ENCODE measurements around the gene CGREF1.

CGREF1 gene

GRCh38 chr2:27071277-27071989 is 47.5 kb downstream of the CGREF1 start, which contains the start of gene OST4:
Gene OST4, minus strand, starts transcription at chr2:27071654.
- peak; percentile 81 for DNase-seq

DNA sequence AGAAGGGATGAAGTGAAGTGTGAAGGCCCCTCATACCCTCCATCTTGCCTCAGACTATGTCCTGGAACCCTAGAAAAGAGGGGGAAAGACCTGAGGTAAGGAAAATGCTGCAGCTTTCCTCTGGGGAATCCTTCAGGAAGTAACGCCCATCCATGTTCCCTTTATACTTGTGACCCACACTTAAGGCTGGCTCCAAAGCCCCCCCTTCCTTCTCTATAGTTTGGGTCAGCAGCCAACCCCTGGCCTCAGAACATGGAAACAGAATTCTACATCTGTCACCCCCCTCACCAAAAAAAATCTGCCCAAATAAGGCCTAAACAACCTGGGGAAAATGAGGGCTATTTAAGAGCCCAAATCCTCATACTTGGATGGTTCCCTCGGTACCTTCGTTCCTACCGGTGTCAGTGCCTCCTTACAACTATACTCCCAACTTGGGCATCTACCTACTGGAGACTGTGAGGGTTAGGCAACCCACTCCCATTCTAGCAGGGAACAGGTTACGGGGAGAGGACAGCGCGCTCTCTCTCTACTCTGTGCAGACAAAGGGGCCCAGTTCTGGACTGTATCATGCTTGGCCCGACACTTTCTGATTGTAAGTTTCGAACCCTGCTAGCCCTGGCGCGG is 48.2 kb downstream of the CGREF1 start:
- no peak for DNase-seq

DNA sequence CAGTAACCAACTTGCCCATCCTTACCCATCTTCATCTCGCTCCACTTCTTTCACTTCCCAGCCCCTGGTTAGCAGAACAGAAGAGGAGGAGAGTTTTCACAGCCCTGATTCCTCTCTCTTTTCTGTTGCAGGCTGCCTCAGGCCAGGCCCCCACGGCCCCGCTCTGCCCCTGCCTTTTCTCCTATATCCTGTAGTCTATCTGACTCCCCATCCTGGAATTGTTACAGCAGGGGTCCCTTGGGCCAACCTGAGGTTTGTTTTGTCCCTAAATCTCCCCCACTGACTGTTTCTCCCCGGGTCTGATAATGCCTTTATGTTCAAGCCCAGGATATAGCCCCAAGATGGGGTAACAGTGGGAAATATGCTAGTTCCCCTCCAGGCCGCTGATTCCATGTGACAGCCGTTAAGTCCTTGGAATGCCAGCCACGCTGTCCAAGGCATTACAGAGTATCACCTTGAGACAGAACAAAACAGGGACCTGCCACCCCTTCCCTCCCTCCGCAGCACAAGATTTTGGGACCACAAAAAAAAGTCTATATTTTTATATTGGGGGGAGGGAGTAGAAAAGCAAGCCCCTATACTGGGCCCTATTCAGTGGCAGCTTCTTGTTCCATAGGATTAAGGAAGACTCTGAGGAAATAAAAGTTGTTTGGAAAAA is 48.8 kb downstream of the CGREF1 start:
- no peak for DNase-seq

DNA sequence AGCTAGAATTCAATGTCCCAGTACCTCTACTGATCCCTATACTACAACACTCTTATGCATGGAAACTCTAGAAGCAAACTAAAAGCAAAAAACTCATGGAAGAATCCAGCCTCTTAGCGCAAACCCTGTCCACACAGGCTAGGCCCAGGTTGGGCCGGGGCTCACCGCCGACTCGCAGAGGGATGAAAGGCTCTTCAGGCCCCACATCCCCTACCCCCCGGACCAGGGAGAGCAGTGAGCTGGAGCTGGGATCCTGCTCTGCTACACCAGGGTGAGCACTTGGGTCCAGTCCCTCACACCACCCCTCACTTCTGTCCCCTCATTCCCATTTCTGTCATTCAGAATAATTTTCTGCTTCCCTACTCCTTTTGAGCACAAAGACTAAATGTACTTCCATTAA is 49.5 kb downstream of the CGREF1 start:
- no peak for DNase-seq

GRCh38 chr2:27067385-27067784 is 51.5 kb downstream of the CGREF1 start:
- no peak for DNase-seq

GRCh38 chr2:27065128-27065527 is 53.8 kb downstream of the CGREF1 start:
- no peak for DNase-seq

DNA sequence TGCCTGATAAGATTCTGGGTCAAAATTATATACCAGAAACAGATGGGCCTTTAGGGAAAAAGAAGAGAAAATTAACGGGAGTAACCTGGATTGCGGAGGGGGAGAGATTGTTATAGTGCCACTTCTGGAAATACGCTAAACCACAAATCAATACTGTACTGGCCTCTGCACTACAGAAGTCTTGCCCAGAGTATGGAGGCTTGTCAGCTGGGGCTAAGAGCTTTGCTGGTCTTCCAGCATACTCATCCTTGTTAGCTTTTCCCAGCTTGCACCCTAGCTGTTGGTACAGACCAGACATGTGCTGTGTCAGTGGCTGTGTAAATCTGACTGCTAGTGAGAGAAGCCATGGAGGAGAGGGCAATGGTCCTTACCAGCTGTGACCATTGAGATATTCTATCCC is 58.6 kb downstream of the CGREF1 start:
- DNase-seq: no peak

DNA sequence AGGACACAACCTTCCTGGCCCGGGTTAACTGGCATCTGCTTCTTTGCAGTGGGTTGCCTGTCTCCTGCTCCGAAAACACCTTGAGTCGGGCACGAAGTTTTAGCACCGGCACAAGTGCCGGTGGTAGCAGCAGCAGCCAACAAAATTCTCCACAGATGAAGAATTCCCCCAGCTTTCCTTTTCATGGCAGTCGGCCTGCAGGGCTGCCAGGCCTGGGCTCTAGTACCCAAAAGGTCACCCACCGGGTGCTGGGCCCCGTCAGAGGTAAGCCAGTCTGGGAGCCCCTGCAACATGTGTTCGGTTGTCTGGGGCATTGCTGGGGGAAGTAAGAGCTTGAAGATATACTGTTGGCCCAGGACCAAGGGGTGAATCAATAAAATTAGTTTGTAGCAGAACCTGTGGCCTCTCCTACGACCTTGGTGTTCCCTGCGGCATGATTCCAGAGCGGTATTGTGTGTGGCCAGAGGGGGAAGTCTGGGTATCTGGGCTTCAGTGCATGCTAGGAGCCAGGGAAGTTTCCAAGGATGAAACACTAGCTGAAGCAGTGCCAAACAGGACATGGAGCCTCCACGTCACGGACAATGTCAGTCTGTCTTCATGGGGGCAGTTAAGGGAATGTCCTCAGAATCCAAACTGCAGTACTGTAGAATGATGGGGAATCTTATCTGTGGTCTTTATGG is 59.6 kb downstream of the CGREF1 start:
- no peak for DNase-seq

GRCh38 chr2:27058210-27058609 is 60.7 kb downstream of the CGREF1 start:
- DNase-seq: no peak

GRCh38 chr2:27057184-27057583 is 61.7 kb downstream of the CGREF1 start:
- DNase-seq: no peak

DNA sequence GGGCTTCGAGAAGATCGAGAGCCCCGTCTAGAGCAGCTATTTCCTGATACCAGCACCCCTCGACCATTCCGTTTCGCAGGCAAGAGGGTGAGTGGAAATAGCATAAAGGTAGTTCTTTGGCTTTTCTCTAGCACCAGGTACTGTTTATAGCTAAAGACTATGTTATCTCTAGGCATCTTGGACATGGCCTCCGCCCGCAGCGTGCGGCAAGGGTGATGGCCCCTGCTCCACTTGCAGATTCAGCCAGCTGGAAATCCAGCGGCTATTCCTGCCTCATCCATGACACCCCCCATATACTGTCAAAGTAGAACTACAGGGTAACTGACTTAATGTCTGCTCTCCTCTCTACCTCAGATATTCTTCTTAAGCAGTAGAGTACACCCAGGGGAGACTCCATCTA is 64.2 kb downstream of the CGREF1 start:
- no peak for DNase-seq

DNA sequence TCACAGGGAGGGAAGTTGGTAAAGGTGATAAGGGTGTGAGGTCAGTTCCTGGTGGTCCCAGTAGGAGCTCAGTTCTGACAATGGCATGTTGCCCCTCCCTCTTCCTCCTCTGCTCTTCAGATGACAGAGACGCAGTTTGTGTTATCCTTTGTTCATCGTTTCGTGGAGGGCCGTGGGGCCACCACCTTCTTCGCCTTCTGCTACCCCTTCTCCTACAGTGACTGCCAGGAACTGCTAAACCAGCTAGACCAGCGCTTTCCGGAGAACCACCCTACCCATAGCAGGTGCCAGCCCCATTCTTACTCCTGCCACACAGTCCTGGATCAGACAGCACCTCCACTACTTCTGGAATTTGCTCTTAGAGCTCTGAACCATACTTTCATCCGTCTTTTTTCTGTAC is 65.2 kb downstream of the CGREF1 start:
- no peak for DNase-seq

GRCh38 chr2:27053321-27053720 is 65.6 kb downstream of the CGREF1 start:
- DNase-seq: no peak

DNA sequence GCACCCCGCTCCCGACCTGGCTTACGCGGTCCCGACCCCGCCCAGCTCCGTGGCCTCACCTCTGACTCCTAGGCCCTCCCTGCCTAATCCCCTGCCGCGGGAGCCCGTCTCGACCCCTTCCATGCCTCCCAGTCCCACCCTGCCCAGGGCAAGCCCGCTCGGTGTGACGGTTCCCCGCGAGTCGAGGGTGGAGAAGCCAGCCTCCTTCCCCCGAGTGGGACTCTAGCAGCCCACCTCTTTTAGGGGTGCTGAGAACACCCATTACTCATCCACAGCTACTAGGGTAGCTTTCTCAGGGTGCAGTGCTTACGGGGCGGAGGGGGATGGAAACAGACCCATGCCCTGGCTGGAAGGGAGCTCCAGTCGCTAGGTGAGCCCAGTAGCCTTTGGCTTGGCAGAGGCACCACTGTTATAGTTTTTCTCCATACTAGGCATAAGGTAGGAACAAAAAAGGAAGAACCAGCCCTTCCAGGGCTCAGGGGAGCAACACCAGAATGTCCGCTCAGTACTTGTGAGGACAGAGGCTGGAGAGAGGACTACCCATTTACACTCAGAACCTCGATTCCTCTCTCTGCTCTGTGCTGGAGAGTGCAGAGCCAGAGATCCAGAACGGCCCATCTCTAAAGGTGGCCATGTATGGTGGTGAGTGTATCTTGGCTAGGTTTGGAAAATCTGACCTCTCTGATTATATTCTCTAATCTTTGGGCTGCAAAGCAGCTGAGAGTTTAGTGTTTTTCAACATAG is 66.9 kb downstream of the CGREF1 start:
- DNase-seq: no peak

DNA sequence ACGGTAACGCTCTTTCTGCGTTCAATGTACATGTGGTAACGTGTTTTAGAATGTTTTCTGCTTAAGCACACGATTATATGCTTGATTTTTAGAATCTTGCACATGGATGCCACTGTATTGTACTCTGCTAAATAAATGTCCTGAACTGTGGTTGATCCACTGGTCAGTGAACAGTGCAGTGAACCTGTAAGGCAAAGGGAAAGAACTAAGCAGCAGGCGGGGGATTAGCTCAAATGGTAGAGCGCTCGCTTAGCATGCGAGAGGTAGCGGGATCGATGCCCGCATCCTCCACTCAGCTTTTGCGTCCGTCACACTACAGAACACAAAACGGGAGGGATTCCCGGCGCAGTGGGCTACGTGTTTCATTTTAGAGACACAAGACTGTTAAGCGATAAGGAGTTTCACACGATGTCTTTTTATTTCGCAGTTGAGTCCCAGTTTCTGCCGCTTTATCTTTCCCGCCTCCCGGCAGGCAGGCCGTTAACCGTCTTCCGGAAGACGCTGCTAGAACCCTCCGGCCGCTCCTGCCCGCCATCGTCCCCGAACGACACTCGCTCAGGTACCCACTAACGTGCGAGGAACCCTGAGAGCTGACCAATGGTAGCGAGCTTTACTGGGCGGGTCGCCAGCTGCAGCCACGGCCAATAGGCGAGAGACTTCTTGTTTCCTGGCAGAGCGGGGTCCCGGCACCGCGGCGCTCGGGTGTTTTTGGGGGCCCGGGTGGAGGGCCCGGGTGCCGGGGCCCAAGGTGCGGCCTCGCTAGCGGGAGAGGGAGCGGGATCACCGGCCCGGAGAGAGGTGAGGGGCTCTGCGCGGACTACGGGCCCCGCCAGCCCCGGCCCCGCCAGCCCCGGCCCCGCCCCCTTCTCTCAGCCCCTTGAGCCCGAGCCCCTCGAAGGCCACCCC is 67.7 kb downstream of the CGREF1 start, which contains the start of gene AGBL5:
Gene AGBL5, plus strand, starts transcription at position 673 of the 906 bp plus-strand sequence. CDS start 1,291 bp downstream, outside the sequence.
- DNase-seq: peak; percentile 94
